ENCODE results near the gene EXOC8.

Gene EXOC8

DNA sequence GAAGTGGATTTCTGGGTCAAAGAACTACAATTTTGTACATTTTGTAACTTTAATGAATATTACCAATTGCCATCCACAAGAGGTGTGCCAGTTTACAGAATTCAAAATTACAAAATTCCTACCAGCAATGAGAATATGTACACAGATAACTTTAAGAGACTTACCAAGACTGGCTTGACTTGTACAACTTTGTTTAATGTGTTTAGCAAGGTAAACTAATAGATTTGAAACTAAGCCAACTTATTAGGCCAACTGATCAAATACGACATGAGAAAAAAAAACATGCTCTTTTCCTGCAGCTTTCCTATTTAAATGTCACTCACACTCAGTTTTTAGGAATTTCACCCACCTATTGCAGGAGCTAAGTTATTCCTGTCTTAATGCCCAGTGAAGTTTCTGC, 11.4 kb downstream of the EXOC8 start:
- no peak for DNase-seq (ENCODE audit: low spot score)
- TF ChIP-seq CTCF (IDR thresholded peaks at IDR 0.05; ENCODE audit: extremely low read depth, missing control alignments): no peak

GRCh38 chr1:231324660-231325059, 13.0 kb downstream of the EXOC8 start:
- no peak for TF ChIP-seq CTCF (IDR thresholded peaks at IDR 0.05; ENCODE audit: extremely low read depth, missing control alignments)
- DNase-seq (ENCODE audit: low spot score): no peak

DNA sequence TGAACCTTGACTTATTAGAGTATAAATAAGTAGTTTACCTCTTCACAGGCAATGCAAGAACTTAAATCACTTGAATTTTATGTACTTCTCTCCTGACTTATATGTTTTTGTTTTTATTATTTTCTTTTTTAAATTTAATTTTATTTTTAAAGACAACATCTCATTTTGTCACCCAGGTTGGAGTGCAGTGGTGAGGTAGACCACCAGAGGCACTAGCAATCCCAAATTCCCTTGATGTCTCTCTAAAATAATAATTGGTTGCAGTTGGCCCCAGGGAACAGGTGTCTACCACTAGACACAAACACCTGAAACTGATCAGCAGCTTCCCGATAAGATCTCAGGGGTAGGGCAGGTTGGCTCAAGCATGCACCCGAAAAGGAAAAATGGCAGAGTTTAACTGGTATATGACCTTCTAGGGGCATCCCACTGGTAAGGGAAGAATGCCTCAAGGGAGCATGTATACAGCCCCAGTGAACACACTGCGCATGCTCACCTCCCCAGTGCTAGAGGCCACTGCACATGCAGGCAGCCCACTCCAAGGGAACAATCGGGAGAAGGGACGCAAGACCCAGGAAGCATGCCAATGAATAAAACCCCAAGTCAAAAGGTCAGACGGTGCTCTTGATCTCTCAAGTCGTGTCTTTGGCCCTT, 14.6 kb downstream of the EXOC8 start:
- no peak for DNase-seq (ENCODE audit: low spot score)
- TF ChIP-seq CTCF (IDR thresholded peaks at IDR 0.05; ENCODE audit: extremely low read depth, missing control alignments): no peak

DNA sequence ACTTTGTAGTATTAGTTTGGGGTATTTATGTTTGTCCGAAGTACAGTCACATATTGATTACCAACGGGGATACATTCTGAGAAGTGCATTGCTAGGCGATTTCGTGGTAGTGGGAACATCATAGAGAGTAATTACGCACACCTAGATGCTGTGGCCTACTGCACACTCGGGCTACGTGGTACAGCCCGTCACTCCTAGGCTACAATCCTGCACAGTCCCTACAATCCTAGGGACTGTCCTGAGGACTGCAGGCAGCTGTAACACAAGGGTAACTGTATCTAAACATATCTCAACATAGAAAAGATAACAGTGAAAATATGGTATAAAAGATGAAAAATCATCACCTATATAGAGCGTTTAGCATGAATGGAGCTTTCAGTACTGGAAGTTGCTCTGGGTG, 18.6 kb downstream of the EXOC8 start:
- no peak for TF ChIP-seq CTCF (IDR thresholded peaks at IDR 0.05; ENCODE audit: extremely low read depth, missing control alignments)

GRCh38 chr1:231318568-231318967, 19.1 kb downstream of the EXOC8 start:
- no peak for TF ChIP-seq CTCF (IDR thresholded peaks at IDR 0.05; ENCODE audit: extremely low read depth, missing control alignments)

More for the DNA sequence above, 18.6 kb downstream of the EXOC8 start:
- DNase-seq (ENCODE audit: low spot score): no peak

DNA sequence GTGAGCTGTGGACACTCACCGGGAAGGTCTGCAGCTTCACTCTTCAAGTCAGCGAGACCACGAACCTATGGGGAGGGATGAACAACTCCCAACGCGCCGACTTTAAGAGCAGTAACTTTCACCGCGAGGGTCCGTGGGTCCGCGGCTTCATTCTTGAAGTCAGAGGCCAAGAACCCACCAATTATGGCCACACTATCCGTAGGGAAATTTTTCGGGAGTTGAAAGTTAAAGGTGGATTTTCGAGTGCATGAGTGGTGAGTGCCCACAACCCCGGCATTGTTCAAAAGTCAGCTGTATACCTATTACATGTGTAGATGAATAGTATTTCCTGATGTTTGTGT, 19.7 kb downstream of the EXOC8 start:
- no peak for TF ChIP-seq CTCF (IDR thresholded peaks at IDR 0.05; ENCODE audit: extremely low read depth, missing control alignments)
- DNase-seq (ENCODE audit: low spot score): no peak

More at GRCh38 chr1:231318568-231318967, 19.1 kb downstream of the EXOC8 start:
- no peak for DNase-seq (ENCODE audit: low spot score)

- TF ChIP-seq CTCF (IDR thresholded peaks at IDR 0.05; ENCODE audit: extremely low read depth, missing control alignments): no peak
- DNase-seq (ENCODE audit: low spot score): no peak
Measured at GRCh38 chr1:231317306-231318014, 20.2 kb downstream of the EXOC8 start.

Measured in GM20000 (cell line).